Measurements from ENCODE around the gene AKR7A3.
"Not testable (repeated sequence)": the region's sequence is repeated elsewhere in the genome, so short reads cannot be mapped to it uniquely, and the experiment has no call there.

Gene AKR7A3

DNA sequence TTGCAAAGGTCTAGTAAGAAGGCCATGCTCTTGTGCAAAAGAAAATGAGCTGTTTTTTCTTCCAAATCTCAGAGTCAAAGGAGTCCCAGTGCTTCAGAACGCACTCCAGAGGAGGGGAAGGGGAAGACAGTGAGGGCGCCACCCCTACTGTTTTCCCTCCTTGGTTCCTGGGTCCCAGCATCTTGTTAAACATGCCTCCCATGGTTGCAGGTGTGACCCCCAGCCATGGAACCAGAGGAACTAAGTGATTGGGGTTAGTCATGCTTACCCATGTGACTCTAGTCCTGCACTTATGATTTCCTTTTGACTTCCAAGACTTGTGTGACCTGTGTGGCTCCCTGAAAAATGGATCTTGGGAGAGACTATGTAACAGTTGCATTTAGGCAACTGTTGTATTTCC is 6.1 kb upstream of the AKR7A3 start:
- Histone ChIP-seq H3F3A (ENCODE audit: low read depth) (no peaks in the 10 kb centered on the region), H3K4me2 (ENCODE audit: low read depth, low read length, poor library complexity, severe bottlenecking) (no peak overlapping the region), H3K27me3 (ENCODE audit: insufficient read depth, low read length, poor library complexity, severe bottlenecking) (no peaks in the 10 kb centered on the region), H3K4me3 (ENCODE audit: low read length, poor library complexity, severe bottlenecking) (no peak overlapping the region), H3K9ac (ENCODE audit: low read depth, low read length, poor library complexity, severe bottlenecking) (no peak overlapping the region), H3K4me1 (ENCODE audit: insufficient read depth, low read length, poor library complexity, severe bottlenecking) (no peaks in the 10 kb centered on the region), H3K36me3 (ENCODE audit: insufficient read depth, low read length) (no peaks in the 10 kb centered on the region), H3K79me2 (ENCODE audit: insufficient read depth, low read length) (no peaks in the 10 kb centered on the region), H2AFZ (ENCODE audit: low read length) (no peak overlapping the region), H3K9me3 (ENCODE audit: insufficient read depth, low read depth, low read length) (peaks cover 10% of the 10 kb centered on the region; the same call in 1 of the 2 replicates), H4K20me1 (ENCODE audit: insufficient read depth, low read length, poor library complexity, severe bottlenecking) (no peaks in the 10 kb centered on the region), H3K9me2 (replicated peaks; ENCODE audit: low read depth, low read length) (no peaks in the 10 kb centered on the region)
- TF ChIP-seq EZH2phosphoT487 (IDR thresholded peaks at IDR 0.05; ENCODE audit: borderline replicate concordance) = no peak
- TF ChIP-seq, protein P1, sequence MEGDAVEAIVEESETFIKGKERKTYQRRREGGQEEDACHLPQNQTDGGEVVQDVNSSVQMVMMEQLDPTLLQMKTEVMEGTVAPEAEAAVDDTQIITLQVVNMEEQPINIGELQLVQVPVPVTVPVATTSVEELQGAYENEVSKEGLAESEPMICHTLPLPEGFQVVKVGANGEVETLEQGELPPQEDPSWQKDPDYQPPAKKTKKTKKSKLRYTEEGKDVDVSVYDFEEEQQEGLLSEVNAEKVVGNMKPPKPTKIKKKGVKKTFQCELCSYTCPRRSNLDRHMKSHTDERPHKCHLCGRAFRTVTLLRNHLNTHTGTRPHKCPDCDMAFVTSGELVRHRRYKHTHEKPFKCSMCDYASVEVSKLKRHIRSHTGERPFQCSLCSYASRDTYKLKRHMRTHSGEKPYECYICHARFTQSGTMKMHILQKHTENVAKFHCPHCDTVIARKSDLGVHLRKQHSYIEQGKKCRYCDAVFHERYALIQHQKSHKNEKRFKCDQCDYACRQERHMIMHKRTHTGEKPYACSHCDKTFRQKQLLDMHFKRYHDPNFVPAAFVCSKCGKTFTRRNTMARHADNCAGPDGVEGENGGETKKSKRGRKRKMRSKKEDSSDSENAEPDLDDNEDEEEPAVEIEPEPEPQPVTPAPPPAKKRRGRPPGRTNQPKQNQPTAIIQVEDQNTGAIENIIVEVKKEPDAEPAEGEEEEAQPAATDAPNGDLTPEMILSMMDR (conservative IDR thresholded peaks at IDR 0.05; ENCODE audit: low read length) = no peak

DNA sequence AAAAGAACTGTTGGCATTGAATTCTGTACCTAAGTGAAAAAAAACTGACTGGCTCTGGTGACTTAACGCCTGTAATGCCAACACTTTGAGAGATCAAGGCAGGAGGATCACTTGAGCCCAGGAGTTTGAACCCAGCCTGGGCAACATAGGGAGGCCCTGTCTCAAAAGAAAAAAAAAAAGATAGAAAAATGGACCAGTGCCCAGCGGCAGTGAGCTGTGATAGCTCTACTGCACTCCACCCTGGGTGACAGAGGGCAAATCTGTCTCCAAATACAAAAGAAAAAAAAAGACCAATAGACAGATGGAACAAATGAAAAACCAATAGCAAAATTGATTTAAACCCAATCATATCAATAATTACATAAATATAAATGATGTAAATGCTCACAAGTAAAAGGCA is 674 bp upstream of the AKR7A3 start:
- no peaks in the 10 kb centered on the region for H3K27me3 ChIP-seq (ENCODE audit: insufficient read depth, low read length, poor library complexity, severe bottlenecking)

GRCh38 chr1:19287436-19288185 is 959 bp downstream of the AKR7A3 start:
- H3K9me3 ChIP-seq (ENCODE audit: insufficient read depth, low read depth, low read length) = no peaks in the 10 kb centered on the region
- H3K4me1 ChIP-seq (ENCODE audit: insufficient read depth, low read length, poor library complexity, severe bottlenecking) = no peaks in the 10 kb centered on the region
- no peak overlapping the region for H2AFZ ChIP-seq (ENCODE audit: low read length)
- H3F3A ChIP-seq (ENCODE audit: low read depth) = no peaks in the 10 kb centered on the region
- H3K36me3 ChIP-seq (ENCODE audit: insufficient read depth, low read length) = no peaks in the 10 kb centered on the region
- no peak overlapping the region for H3K4me3 ChIP-seq (ENCODE audit: low read length, poor library complexity, severe bottlenecking)
- no peaks in the 10 kb centered on the region for H3K27me3 ChIP-seq (ENCODE audit: insufficient read depth, low read length, poor library complexity, severe bottlenecking)
- H4K20me1 ChIP-seq (ENCODE audit: insufficient read depth, low read length, poor library complexity, severe bottlenecking) = no peaks in the 10 kb centered on the region
- no peaks in the 10 kb centered on the region for H3K79me2 ChIP-seq (ENCODE audit: insufficient read depth, low read length)
- H3K9me2 ChIP-seq (replicated peaks; ENCODE audit: low read depth, low read length) = no peaks in the 10 kb centered on the region
- H3K4me2 ChIP-seq (ENCODE audit: low read depth, low read length, poor library complexity, severe bottlenecking) = no peak overlapping the region
- TF ChIP-seq, protein P1 (conservative IDR thresholded peaks at IDR 0.05; ENCODE audit: low read length) = no peak
- no peak for TF ChIP-seq EZH2phosphoT487 (IDR thresholded peaks at IDR 0.05; ENCODE audit: borderline replicate concordance)
- H3K9ac ChIP-seq (ENCODE audit: low read depth, low read length, poor library complexity, severe bottlenecking) = no peak overlapping the region

More for the DNA sequence above, 674 bp upstream of the AKR7A3 start:
- H2AFZ ChIP-seq (ENCODE audit: low read length) = no peak overlapping the region
- no peaks in the 10 kb centered on the region for H3K9me2 ChIP-seq (replicated peaks; ENCODE audit: low read depth, low read length)
- H3K9ac ChIP-seq (ENCODE audit: low read depth, low read length, poor library complexity, severe bottlenecking) = no peak overlapping the region
- H3K4me2 ChIP-seq (ENCODE audit: low read depth, low read length, poor library complexity, severe bottlenecking) = no peak overlapping the region
- H3K4me3 ChIP-seq (ENCODE audit: low read length, poor library complexity, severe bottlenecking) = no peak overlapping the region
- H3F3A ChIP-seq (ENCODE audit: low read depth) = no peaks in the 10 kb centered on the region
- no peaks in the 10 kb centered on the region for H3K36me3 ChIP-seq (ENCODE audit: insufficient read depth, low read length)
- no peaks in the 10 kb centered on the region for H4K20me1 ChIP-seq (ENCODE audit: insufficient read depth, low read length, poor library complexity, severe bottlenecking)
- H3K9me3 ChIP-seq (ENCODE audit: insufficient read depth, low read depth, low read length) = peaks cover under 1% of the 10 kb centered on the region; the same call in 1 of the 2 replicates
- no peaks in the 10 kb centered on the region for H3K79me2 ChIP-seq (ENCODE audit: insufficient read depth, low read length)
- TF ChIP-seq, protein P1 (conservative IDR thresholded peaks at IDR 0.05; ENCODE audit: low read length) = no peak
- no peak for TF ChIP-seq EZH2phosphoT487 (IDR thresholded peaks at IDR 0.05; ENCODE audit: borderline replicate concordance)
- no peaks in the 10 kb centered on the region for H3K4me1 ChIP-seq (ENCODE audit: insufficient read depth, low read length, poor library complexity, severe bottlenecking)

- not testable (repeated sequence) for H3K9ac ChIP-seq (ENCODE audit: low read depth, low read length, poor library complexity, severe bottlenecking); H3K36me3 ChIP-seq (ENCODE audit: insufficient read depth, low read length); H3K4me3 ChIP-seq (ENCODE audit: low read length, poor library complexity, severe bottlenecking); H4K20me1 ChIP-seq (ENCODE audit: insufficient read depth, low read length, poor library complexity, severe bottlenecking); H3K4me2 ChIP-seq (ENCODE audit: low read depth, low read length, poor library complexity, severe bottlenecking); H3K9me2 ChIP-seq (replicated peaks; ENCODE audit: low read depth, low read length); H3K9me3 ChIP-seq (ENCODE audit: insufficient read depth, low read depth, low read length); H2AFZ ChIP-seq (ENCODE audit: low read length); H3K4me1 ChIP-seq (ENCODE audit: insufficient read depth, low read length, poor library complexity, severe bottlenecking); H3K27me3 ChIP-seq (ENCODE audit: insufficient read depth, low read length, poor library complexity, severe bottlenecking); H3K79me2 ChIP-seq (ENCODE audit: insufficient read depth, low read length); H3F3A ChIP-seq (ENCODE audit: low read depth)
Measured at GRCh38 chr1:19285807-19286206, 2.8 kb downstream of the AKR7A3 start.

DNA sequence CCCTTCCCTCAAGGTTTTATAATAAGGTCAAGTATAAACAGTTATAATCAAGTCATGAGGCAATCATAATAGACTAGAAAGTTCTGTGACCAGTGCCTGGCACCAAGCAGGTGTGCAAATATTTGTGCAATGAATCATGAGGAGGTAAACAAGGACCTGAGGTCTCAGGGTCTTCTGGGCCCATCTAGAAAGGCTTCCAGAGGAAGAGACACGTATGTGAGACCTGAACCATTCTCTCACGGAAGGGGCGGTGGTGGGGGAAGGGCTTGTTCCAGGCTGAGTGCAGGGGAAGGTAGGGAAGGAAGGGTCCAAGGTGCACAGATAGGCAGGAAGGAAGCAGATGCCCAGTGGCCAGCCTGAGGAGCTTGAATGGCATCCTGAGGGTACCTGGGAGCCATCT is 3.2 kb downstream of the AKR7A3 start:
- not testable (repeated sequence) for H3K9me2 ChIP-seq (replicated peaks; ENCODE audit: low read depth, low read length); H3F3A ChIP-seq (ENCODE audit: low read depth); H3K27me3 ChIP-seq (ENCODE audit: insufficient read depth, low read length, poor library complexity, severe bottlenecking); H3K9me3 ChIP-seq (ENCODE audit: insufficient read depth, low read depth, low read length); H3K4me1 ChIP-seq (ENCODE audit: insufficient read depth, low read length, poor library complexity, severe bottlenecking); H3K79me2 ChIP-seq (ENCODE audit: insufficient read depth, low read length); H3K9ac ChIP-seq (ENCODE audit: low read depth, low read length, poor library complexity, severe bottlenecking); H4K20me1 ChIP-seq (ENCODE audit: insufficient read depth, low read length, poor library complexity, severe bottlenecking); H2AFZ ChIP-seq (ENCODE audit: low read length); H3K4me3 ChIP-seq (ENCODE audit: low read length, poor library complexity, severe bottlenecking); H3K36me3 ChIP-seq (ENCODE audit: insufficient read depth, low read length); H3K4me2 ChIP-seq (ENCODE audit: low read depth, low read length, poor library complexity, severe bottlenecking)
